ENCODE measurements around the gene TMEM81.
A peak's percentile ranks its signal among the peaks of the same experiment; 100 is the strongest.

The TMEM81 gene

GRCh38 chr1:205076245-205076761, 8.0 kb downstream of the TMEM81 start:
- no peak for DNase-seq (ENCODE audit: low read depth in 2 of 2)

DNA sequence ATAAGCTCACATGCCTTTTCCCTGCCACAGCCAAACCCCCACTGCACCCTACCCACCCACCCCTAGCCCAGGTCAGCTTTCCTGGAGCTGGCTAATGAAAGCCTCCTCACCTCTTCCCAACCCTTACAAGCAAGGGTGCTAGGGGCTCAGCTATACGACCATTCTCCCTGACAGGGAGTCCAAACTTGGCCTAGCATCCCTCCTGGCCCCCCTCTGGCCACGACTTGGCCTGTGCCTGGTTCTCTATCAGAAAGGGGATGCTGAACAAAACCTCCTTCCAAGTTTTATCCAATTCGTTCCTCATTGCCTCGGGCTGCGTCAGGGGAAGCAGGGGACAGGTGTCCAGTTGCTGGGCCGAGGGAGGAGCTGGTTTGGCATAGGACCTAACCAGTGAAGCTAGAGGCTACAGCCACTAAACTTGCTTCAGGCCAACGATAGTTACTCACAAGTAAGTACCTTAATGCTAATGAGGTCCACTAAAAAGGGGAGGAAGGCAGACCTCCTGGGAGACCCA, 8.6 kb downstream of the TMEM81 start:
- DNase-seq (ENCODE audit: low read depth in 2 of 2), result no peak

DNA sequence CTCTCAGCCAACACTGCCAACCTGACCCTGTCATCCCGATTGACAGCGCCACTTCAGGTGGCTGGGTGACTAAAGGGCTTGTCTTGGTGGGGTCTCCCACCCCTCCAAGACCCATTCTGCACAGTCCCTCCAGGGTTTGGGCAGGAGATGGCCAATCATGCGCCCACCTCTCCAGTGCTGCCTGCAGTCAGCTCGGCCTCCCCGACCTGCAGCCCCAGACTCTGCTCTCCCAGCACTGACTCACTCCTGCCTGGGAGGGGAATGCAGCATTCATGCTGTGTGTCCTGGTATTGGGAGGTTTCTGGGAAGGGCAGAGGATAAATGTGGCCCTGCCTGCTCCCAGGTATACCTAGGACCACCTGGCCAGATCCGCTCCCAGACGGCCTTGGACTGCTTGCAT, 9.7 kb downstream of the TMEM81 start:
- no peak for DNase-seq (ENCODE audit: low read depth in 2 of 2)

GRCh38 chr1:205074084-205074483, 10.2 kb downstream of the TMEM81 start:
- no peak for DNase-seq (ENCODE audit: low read depth in 2 of 2)

- no peak for DNase-seq (ENCODE audit: low read depth in 2 of 2)
These were observed 10.7 kb downstream of the TMEM81 start for GRCh38 chr1:205073511-205073910.

DNA sequence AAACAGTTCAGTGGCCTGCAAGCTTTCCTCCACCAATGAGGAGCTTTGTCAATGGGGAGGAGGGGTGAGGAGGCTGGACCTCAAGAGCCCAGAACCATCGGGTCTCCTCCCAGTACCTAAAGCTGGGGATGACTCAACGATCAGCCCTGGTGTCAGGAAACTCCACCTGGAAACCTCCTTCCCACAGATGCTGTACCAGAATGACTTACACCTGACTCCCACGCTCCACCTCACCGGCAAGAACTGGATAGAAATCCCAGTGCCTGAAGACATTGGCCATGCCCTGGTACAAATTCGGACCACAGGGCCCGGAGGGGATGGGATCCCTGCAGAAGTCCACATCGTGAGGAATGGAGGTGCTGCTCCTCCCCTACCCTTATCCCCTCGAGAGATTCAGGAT, 11.4 kb downstream of the TMEM81 start:
- no peak for DNase-seq (ENCODE audit: low read depth in 2 of 2)

DNA sequence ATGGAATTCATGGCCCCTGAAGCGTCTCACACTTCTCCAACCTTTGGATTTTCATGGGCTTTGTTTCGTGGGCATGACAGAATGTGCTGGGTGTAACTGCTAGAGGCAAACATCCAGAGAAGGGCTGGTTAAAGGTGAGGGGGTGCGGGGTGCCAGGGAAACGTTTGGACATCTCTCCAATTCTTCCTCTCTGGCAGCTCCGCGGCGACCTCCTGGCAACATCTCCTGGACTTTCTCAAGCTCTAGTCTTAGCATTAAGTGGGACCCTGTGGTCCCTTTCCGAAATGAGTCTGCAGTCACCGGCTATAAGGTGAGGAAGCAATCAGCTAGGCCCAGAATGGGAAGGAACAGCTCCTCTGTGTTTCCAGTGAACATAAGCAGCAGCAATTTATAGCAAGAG, 12.0 kb downstream of the TMEM81 start:
- no peak for DNase-seq (ENCODE audit: low read depth in 2 of 2)

- no peak for DNase-seq (ENCODE audit: low read depth in 2 of 2)
These were observed 12.5 kb downstream of the TMEM81 start for GRCh38 chr1:205071801-205072200.

DNA sequence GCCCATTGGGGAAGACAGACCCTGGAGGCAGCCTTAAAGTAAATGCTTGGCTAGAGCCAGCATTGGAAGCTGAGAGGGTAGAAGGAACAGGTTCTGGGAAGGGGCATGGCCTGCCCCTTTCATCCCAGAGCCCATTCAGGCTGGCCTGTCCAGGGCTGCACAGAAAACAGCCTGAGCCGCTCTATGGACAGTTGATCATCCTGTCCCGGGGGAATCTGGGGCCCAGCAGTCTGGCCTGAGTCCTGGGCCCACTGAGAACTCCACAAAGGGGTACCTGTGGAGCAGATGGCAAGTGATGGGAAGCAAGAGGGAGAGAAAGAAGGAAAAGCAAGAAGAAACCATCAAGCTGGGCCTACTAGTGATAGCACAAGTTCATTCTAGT, 13.2 kb downstream of the TMEM81 start:
- no peak for DNase-seq (ENCODE audit: low read depth in 2 of 2)

GRCh38 chr1:205069371-205070125, 14.7 kb downstream of the TMEM81 start:
- DNase-seq (ENCODE audit: low read depth in 2 of 2), result no peak

DNA sequence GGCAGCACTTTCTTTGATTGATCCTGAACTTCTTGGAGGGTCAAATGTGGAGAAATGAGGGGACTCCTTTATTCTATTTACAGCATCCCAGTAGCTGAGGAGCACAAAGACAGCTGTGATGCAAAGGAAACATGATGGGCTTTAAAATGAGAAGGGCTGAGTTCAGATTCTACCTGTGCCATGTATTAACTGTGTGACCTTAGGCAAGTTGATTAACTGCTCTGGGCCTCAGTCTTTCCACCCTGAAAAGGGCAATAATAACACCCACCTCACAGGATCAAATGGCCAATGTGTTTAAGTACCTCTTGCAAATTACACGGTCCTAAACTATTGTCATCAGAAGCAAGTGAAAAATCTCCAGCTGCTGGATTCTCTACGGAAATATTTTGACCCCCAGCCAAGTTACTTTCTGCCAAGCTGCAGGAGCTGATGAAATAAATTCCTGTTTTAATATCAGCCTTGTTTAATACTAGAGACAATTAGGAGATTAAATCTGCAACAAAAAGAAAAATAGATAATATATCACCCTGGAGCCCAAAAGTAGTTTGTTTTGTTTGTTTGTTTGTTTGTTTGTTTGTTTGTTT, 15.7 kb downstream of the TMEM81 start:
- DNase-seq (ENCODE audit: low read depth in 2 of 2), result no peak

- no peak for DNase-seq (ENCODE audit: low read depth in 2 of 2)
These were observed 16.3 kb downstream of the TMEM81 start for GRCh38 chr1:205068001-205068400.

DNA sequence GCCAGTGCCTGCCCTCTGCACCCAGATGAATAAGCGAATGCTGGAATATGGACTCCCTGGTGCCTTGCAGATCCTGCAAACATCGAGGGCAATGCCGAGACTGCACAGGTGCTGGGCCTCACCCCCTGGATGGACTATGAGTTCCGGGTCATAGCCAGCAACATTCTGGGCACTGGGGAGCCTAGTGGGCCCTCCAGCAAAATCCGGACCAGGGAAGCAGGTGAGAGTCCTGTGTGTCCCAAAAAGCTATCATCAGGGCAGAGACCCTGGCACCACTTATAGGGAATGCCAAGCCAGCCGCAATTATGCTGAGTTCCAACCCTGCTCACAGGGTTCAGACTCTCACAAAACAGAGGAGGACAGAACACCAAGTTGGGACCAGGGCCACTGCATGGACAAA, 17.2 kb downstream of the TMEM81 start:
- DNase-seq (ENCODE audit: low read depth in 2 of 2), result no peak

GRCh38 chr1:205066141-205066818, 18.0 kb downstream of the TMEM81 start:
- no peak for DNase-seq (ENCODE audit: low read depth in 2 of 2)

DNA sequence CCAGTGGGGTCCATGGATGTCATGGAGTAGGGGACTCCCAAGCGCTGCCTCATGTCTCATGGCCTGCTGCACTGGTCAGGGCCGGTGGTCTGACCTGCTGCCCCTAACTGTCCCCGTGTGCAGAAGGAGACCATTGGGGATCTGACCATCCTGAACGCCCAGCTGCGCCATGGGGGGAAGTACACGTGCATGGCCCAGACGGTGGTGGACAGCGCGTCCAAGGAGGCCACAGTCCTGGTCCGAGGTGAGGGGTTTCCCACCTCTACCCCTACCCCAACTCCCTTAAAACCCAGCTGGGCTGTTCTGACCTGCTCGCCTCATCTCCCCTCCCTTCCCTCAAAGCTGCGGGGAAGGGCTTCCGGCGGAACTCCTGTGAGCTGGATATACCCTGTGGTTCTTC, 18.6 kb downstream of the TMEM81 start:
- DNase-seq (ENCODE audit: low read depth in 2 of 2), result no peak

DNA sequence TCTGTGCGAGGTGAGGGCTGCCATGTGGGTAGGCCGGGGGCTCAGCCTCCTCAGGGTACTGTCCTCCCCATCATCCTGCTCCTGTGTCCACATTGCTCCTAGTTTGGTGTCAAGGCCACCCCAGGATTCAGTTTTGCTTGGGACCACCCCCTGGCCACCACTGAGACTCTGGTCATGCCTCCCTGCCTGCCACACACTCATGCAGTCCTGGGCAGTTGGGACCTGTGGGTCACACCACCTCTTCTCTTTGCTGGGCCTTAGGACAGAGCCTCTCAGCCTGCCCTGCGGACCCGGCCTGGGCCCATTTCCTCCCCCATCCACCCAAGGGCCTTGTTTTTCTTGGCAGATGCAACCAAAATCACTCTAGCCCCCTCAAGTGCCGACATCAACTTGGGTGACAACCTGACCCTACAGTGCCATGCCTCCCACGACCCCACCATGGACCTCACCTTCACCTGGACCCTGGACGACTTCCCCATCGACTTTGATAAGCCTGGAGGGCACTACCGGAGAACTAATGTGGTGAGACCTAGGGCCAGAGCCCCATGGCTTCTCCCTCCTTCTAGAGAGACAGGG, 19.4 kb downstream of the TMEM81 start:
- no peak for DNase-seq (ENCODE audit: low read depth in 2 of 2)

GRCh38 chr1:205064301-205064700, 20.0 kb downstream of the TMEM81 start:
- no peak for DNase-seq (ENCODE audit: low read depth in 2 of 2)

- DNase-seq (ENCODE audit: low read depth in 2 of 2), result no peak
These were observed 21.4 kb downstream of the TMEM81 start for GRCh38 chr1:205062895-205063294.

- DNase-seq (ENCODE audit: low read depth in 2 of 2), result no peak
These were observed 21.9 kb downstream of the TMEM81 start for GRCh38 chr1:205062319-205062718.

DNA sequence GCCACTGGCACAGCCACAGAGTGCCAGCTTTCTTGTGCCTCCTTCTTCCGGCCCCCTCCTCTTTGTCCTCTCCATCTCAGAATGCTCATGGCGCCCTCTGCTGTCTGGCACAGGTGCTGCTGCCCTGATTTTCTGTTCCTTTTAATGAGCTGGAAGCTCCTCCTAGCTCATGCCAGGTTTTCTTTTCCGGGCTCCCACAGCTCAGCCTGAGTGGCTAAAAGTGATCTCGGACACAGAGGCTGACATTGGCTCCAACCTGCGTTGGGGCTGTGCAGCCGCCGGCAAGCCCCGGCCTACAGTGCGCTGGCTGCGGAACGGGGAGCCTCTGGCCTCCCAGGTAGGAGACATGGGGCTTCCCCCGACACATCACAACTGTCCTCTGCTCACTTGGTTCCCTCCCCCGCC, 22.6 kb downstream of the TMEM81 start:
- peak; percentile 57 to 71 for DNase-seq (ENCODE audit: low read depth in 2 of 2)

- no peak for DNase-seq (ENCODE audit: low read depth in 2 of 2)
These were observed 23.0 kb downstream of the TMEM81 start for GRCh38 chr1:205061227-205061626.

GRCh38 chr1:205060746-205061145, 23.5 kb downstream of the TMEM81 start:
- DNase-seq (ENCODE audit: low read depth in 2 of 2), result no peak
